ENCODE data around the gene SUGP2. TPM values are rescaled to one million over a fixed set of nuclear protein-coding genes. Genes with fewer than 3 reads are reported as not detected.

Gene SUGP2
- total RNA-seq, 1 experiment from 2014 or later = 74.1 TPM

DNA sequence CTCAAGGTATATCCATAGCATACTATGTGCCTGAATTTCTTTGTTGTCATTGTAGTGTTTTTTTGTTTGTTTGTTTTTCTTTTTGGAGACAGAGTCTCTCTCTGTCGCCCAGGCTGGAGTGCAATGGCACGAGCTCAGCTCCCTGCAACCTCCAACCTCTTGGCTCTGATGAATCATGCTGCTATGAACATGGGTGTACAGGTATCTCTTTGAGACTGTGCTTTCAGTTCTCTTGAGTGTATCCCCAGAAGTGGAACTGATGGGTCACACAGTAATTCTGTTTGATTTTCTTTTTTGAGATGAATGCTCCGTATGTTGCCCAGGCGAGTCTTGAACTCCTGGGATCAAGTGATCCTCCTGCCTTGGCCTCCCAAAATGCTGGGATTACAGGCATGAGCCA, 16.8 kb upstream of the SUGP2 start:
- BruUV-seq (replicated peaks) = no TSS peak
- ChIA-PET CTCF (no interaction called here), POLR2A (no interaction called here)
- Histone ChIP-seq H3K4me1 (no peaks in the 10 kb centered on the region), H3K36me3 (ENCODE audit: control insufficient read depth, insufficient read depth, low read length) (peaks cover 2% of the 10 kb centered on the region), H3K27me3 (replicated peaks; ENCODE audit: control insufficient read depth, insufficient read depth, low read length) (no peaks in the 10 kb centered on the region), H3K9me3 (no peaks in the 10 kb centered on the region), H3K4me3 (ENCODE audit: low read depth, low read length) (no peak overlapping the region)
- Mint-ChIP-seq H3K4me3 (ENCODE audit: unreplicated experiment) (no peak overlapping the region), H3K4me1 (ENCODE audit: low read depth, unreplicated experiment) (no peaks in the 10 kb centered on the region), H3K27me3 (ENCODE audit: insufficient read depth, unreplicated experiment) (no peaks in the 10 kb centered on the region), H3K9me3 (ENCODE audit: unreplicated experiment) (no peaks in the 10 kb centered on the region), H3K36me3 (ENCODE audit: insufficient read depth, unreplicated experiment) (peaks cover 42% of the 10 kb centered on the region), H3K27ac (ENCODE audit: unreplicated experiment) (no peak overlapping the region)
- intact Hi-C loops (cut with micrococcal nuclease; ENCODE audit: unreplicated experiment) = no loop called here
- DNase-seq = no peak
- TF ChIP-seq, protein P1, sequence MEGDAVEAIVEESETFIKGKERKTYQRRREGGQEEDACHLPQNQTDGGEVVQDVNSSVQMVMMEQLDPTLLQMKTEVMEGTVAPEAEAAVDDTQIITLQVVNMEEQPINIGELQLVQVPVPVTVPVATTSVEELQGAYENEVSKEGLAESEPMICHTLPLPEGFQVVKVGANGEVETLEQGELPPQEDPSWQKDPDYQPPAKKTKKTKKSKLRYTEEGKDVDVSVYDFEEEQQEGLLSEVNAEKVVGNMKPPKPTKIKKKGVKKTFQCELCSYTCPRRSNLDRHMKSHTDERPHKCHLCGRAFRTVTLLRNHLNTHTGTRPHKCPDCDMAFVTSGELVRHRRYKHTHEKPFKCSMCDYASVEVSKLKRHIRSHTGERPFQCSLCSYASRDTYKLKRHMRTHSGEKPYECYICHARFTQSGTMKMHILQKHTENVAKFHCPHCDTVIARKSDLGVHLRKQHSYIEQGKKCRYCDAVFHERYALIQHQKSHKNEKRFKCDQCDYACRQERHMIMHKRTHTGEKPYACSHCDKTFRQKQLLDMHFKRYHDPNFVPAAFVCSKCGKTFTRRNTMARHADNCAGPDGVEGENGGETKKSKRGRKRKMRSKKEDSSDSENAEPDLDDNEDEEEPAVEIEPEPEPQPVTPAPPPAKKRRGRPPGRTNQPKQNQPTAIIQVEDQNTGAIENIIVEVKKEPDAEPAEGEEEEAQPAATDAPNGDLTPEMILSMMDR (IDR thresholded peaks at IDR 0.05; ENCODE audit: insufficient read depth in 1 of 2, low read depth in 1 of 2, low read length in 1 of 2, severe bottlenecking in 1 of 2, unreplicated experiment in 1 of 2) = no peak

DNA sequence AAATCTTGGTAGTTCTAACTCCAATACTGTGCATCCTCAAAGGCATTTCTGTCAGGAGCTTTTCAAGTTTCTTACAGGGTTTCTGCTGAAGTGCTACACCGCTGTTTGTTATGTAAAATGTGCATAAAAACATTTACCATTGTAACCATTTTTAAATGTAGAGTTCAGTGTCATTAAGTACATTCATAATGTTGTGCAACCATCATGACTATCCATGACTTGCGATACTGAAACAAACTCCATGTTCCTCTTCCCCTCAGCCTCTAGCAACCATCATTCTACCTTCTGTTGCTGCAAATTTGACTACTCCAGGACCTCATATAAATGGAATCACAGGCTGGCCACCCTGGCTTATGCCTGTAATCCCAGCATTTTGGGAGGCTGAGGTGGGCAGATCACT, 16.1 kb upstream of the SUGP2 start:
- TF ChIP-seq, protein P1 (IDR thresholded peaks at IDR 0.05; ENCODE audit: insufficient read depth in 1 of 2, low read depth in 1 of 2, low read length in 1 of 2, severe bottlenecking in 1 of 2, unreplicated experiment in 1 of 2) = no peak
- no peaks in the 10 kb centered on the region for H3K27me3 ChIP-seq (replicated peaks; ENCODE audit: control insufficient read depth, insufficient read depth, low read length)
- no peaks in the 10 kb centered on the region for H3K4me1 Mint-ChIP-seq (ENCODE audit: low read depth, unreplicated experiment)
- POLR2A ChIA-PET = no interaction called here
- H3K4me3 ChIP-seq (ENCODE audit: low read depth, low read length) = no peak overlapping the region
- no peaks in the 10 kb centered on the region for H3K27me3 Mint-ChIP-seq (ENCODE audit: insufficient read depth, unreplicated experiment)
- H3K9me3 ChIP-seq = no peaks in the 10 kb centered on the region
- CTCF ChIA-PET = no interaction called here
- no peak for DNase-seq
- peaks cover 2% of the 10 kb centered on the region for H3K36me3 ChIP-seq (ENCODE audit: control insufficient read depth, insufficient read depth, low read length)
- intact Hi-C loops (cut with micrococcal nuclease; ENCODE audit: unreplicated experiment) = no loop called here
- peaks cover 49% of the 10 kb centered on the region for H3K36me3 Mint-ChIP-seq (ENCODE audit: insufficient read depth, unreplicated experiment)
- no TSS peak for BruUV-seq (replicated peaks)
- H3K4me1 ChIP-seq = no peaks in the 10 kb centered on the region
- H3K4me3 Mint-ChIP-seq (ENCODE audit: unreplicated experiment) = no peak overlapping the region
- H3K27ac Mint-ChIP-seq (ENCODE audit: unreplicated experiment) = no peak overlapping the region
- H3K9me3 Mint-ChIP-seq (ENCODE audit: unreplicated experiment) = no peaks in the 10 kb centered on the region

DNA sequence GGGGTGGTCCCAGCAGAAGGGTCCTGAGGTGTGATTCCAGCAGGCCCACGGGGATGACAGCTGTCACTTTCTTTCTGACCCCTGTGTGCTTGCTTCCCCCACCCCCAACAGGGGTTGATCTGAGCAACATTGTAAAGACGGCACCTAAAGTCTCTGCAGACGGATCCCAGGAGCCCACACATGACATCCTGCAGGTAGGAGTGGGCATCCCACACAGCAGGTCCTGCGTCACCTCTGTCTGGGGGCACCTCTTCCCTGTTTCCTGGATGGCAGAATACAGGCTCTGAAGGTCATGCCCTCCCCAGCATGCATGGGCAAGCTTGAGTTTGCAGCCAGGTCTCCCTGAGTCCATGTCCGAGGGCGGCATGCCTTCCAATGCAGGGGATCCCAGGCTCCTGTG, 10.6 kb upstream of the SUGP2 start:
- TF ChIP-seq, protein P1 (IDR thresholded peaks at IDR 0.05; ENCODE audit: insufficient read depth in 1 of 2, low read depth in 1 of 2, low read length in 1 of 2, severe bottlenecking in 1 of 2, unreplicated experiment in 1 of 2) = no peak
- intact Hi-C loops (cut with micrococcal nuclease; ENCODE audit: unreplicated experiment) = no loop called here
- no TSS peak for BruUV-seq (replicated peaks)
- Histone ChIP-seq H3K4me3 (ENCODE audit: low read depth, low read length) (no peak overlapping the region), H3K4me1 (no peaks in the 10 kb centered on the region), H3K9me3 (no peaks in the 10 kb centered on the region), H3K27me3 (replicated peaks; ENCODE audit: control insufficient read depth, insufficient read depth, low read length) (no peaks in the 10 kb centered on the region), H3K36me3 (ENCODE audit: control insufficient read depth, insufficient read depth, low read length) (no peaks in the 10 kb centered on the region)
- peaks cover 41% of the 10 kb centered on the region for H3K36me3 Mint-ChIP-seq (ENCODE audit: insufficient read depth, unreplicated experiment)
- no peak overlapping the region for H3K4me3 Mint-ChIP-seq (ENCODE audit: unreplicated experiment)
- no peak for DNase-seq
- no peak overlapping the region for H3K27ac Mint-ChIP-seq (ENCODE audit: unreplicated experiment)
- no peaks in the 10 kb centered on the region for H3K4me1 Mint-ChIP-seq (ENCODE audit: low read depth, unreplicated experiment)
- ChIA-PET POLR2A (no interaction called here), CTCF (no interaction called here)
- no peaks in the 10 kb centered on the region for H3K9me3 Mint-ChIP-seq (ENCODE audit: unreplicated experiment)
- H3K27me3 Mint-ChIP-seq (ENCODE audit: insufficient read depth, unreplicated experiment) = no peaks in the 10 kb centered on the region
